ENCODE data around the gene LGALS7. TPM values are rescaled to one million over a fixed set of nuclear protein-coding genes. Genes with fewer than 3 reads are reported as not detected.

The LGALS7 gene
- total and polyA plus RNA-seq, 2 of the 8 experiments (the other 6 are each of a cell fraction or from before 2014, with no cell fraction given), result 0.32 TPM; not detected in 1

DNA sequence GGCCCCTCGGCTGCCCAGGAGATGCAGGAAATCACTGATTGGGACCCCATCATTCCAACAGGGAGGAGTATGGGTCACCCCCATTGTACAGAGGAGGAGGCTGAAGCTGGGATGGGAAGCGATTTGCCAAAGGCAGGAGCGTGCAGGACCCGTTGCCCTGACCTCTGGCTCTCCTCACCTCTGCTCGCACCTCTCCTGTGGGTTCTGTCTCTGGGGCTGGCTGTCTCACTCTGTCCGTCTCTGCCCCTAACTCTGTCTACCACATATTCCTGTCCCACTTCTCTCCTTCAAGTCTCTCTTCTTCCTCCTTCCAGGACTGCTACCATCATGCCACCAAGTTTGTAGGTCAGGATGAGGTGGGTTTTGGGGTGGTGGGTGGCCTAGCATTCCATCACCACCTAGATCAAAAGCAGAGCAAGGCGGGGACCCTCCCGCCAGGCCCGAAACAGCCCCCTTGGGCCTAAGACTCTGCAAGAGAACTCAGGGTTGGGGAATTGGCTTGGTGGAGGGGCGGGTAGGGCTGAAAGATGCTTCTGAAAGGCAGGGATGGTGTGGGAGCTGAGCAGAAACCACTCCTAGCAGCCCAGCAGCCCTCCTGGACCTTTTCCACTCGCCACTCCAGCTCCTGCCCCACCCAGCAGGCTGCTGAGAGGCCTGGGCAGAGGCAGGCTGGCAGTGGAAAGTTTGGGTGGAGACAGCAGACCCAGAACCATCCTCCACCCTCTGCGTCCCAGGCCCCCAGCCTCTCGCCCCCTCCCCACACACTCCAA lies 1.0 kb upstream of the LGALS7 start:
- Histone ChIP-seq H3K27ac (ENCODE audit: low read depth, low read length) (no peak overlapping the region), H3K36me3 (ENCODE audit: control insufficient read depth in 2 of 4, insufficient read depth in 4 of 4, low read length in 3 of 4) (no peaks in the 10 kb centered on the region), H2AFZ (ENCODE audit: low read length) (no peak overlapping the region), H4K91ac (replicated peaks; ENCODE audit: insufficient read length, low read length) (no peak overlapping the region), H3K4ac (replicated peaks; ENCODE audit: insufficient read length, low read depth, low read length) (no peak overlapping the region), H3K56ac (replicated peaks; ENCODE audit: insufficient read length, low read depth, low read length) (no peak overlapping the region), H3K4me1 (replicated peaks in 1 of 4; ENCODE audit: control insufficient read depth in 3 of 4, insufficient read depth in 4 of 4, low read length in 3 of 4) (no peaks in the 10 kb centered on the region), H2AK5ac (ENCODE audit: low read depth, low read length) (no peak overlapping the region), H2BK15ac (ENCODE audit: low read length) (no peak overlapping the region), H4K8ac (ENCODE audit: extremely low read depth, insufficient read depth, low read length) (no peak overlapping the region), H3K9me3 (ENCODE audit: insufficient read depth in 2 of 2, low read depth in 1 of 2, low read length in 1 of 2) (no peaks in the 10 kb centered on the region), H3K79me1 (ENCODE audit: low read depth, low read length) (no peaks in the 10 kb centered on the region), H3K9ac (replicated peaks in 1 of 4; ENCODE audit: extremely low read depth in 1 of 4, low read depth in 3 of 4, low read length in 3 of 4) (no peak overlapping the region), H2BK120ac (replicated peaks; ENCODE audit: low read depth, low read length) (no peak overlapping the region), H2BK12ac (ENCODE audit: low read depth, low read length) (no peak overlapping the region), H3K79me2 (ENCODE audit: control insufficient read depth in 1 of 2, insufficient read depth in 2 of 2, low read length in 2 of 2) (no peaks in the 10 kb centered on the region), H4K5ac (ENCODE audit: insufficient read length, low read depth, low read length) (no peak overlapping the region), H4K20me1 (replicated peaks in 1 of 2; ENCODE audit: control insufficient read depth in 1 of 2, insufficient read depth in 2 of 2, low read length in 2 of 2) (no peaks in the 10 kb centered on the region), H3K23me2 (ENCODE audit: low read depth, low read length) (no peaks in the 10 kb centered on the region), H3K4me3 (ENCODE audit: extremely low read depth in 1 of 4, insufficient read depth in 2 of 4, low read depth in 3 of 4, low read length in 4 of 4) (no peak overlapping the region), H3K23ac (ENCODE audit: insufficient read length) (no peak overlapping the region), H3K18ac (ENCODE audit: extremely low read depth, low read length) (0 out of 2 replicates have a peak overlapping the region, but pooled peaks have one; percentile 24), H2BK20ac (ENCODE audit: low read length) (no peak overlapping the region), H3K4me2 (ENCODE audit: insufficient read depth in 1 of 2, low read depth in 2 of 2, low read length in 2 of 2) (no peak overlapping the region), H3K27me3 (replicated peaks in 1 of 4; ENCODE audit: control insufficient read depth in 3 of 4, extremely low read depth in 1 of 4, insufficient read depth in 3 of 4, low read length in 3 of 4) (no peaks in the 10 kb centered on the region; a peak in 1 of 7 replicates), H2BK5ac (ENCODE audit: low read depth, low read length) (no peak overlapping the region), H3K14ac (ENCODE audit: insufficient read length) (no peak overlapping the region)
- FAIRE-seq, result no peak
- ChIA-PET POLR2A (ENCODE audit: partially characterized antibody) (interaction anchor here (1.0 to 1.6 kb wide), 3 partner anchors 18 to 57 kb away, joined by 3 to 5 read pairs (median 4); partner anchors contain the start of gene ECH1), CTCF (ENCODE audit: partially characterized antibody) (no interaction called here)
- no peak for DNase-seq (ENCODE audit: low read depth in 1 of 2, low spot score in 2 of 2)
- 88% methylated on average over 10 of the region's 13 CpGs; no CpG with 5 or more reads in 1 of the 2 experiments for WGBS, 2 experiments (ENCODE audit: extremely low coverage in 1 of 2, insufficient coverage in 1 of 2, insufficient read length in 1 of 2, insufficient replicate concordance in 2 of 2, low coverage in 1 of 2, low lambda C conversion rate in 2 of 2, missing lambda C conversion rate in 1 of 2)
- no peak for TF ChIP-seq TEAD4 (IDR thresholded peaks at IDR 0.05; ENCODE audit: low read depth, low read length)
- TF ChIP-seq EP300 (IDR thresholded peaks at IDR 0.05; ENCODE audit: borderline replicate concordance in 1 of 2, low read depth in 2 of 2, low read length in 2 of 2), result no peak
- no peak for TF ChIP-seq RXRA (IDR thresholded peaks at IDR 0.05; ENCODE audit: insufficient read depth, low read depth, low read length)
- TF ChIP-seq, protein P1, sequence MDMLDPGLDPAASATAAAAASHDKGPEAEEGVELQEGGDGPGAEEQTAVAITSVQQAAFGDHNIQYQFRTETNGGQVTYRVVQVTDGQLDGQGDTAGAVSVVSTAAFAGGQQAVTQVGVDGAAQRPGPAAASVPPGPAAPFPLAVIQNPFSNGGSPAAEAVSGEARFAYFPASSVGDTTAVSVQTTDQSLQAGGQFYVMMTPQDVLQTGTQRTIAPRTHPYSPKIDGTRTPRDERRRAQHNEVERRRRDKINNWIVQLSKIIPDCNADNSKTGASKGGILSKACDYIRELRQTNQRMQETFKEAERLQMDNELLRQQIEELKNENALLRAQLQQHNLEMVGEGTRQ (IDR thresholded peaks at IDR 0.05; ENCODE audit: low read length), result no peak
- no peak for TF ChIP-seq RAD21 (IDR thresholded peaks at IDR 0.05 in 1 of 2, conservative IDR thresholded peaks at IDR 0.05 in 1 of 2; ENCODE audit: low read depth in 2 of 2, low read length in 2 of 2)
- TF ChIP-seq SUZ12 (IDR thresholded peaks at IDR 0.05; ENCODE audit: low read length), result no peak
- TF ChIP-seq HDAC2 (IDR thresholded peaks at IDR 0.05; ENCODE audit: borderline replicate concordance in 1 of 2, low read depth in 2 of 2, low read length in 2 of 2), result no peak
- no peak for TF ChIP-seq SAP30 (IDR thresholded peaks at IDR 0.05; ENCODE audit: insufficient read depth, insufficient replicate concordance, low read length)
- no peak for TF ChIP-seq TAF1 (IDR thresholded peaks at IDR 0.05; ENCODE audit: low read depth, low read length)

Data from H1 (cell line).